ENCODE results near the gene SIX2. TPM values are rescaled to one million over a fixed set of nuclear protein-coding genes. Genes with fewer than 3 reads are reported as not detected.

Gene SIX2
- total and polyA plus RNA-seq, 2 of the 8 experiments (the other 6 are each of a cell fraction or from before 2014, with no cell fraction given) = 0.47 to 1.0 TPM

GRCh38 chr2:44955593-44956392 lies 53.5 kb downstream of the SIX2 start (continued):
- TF ChIP-seq POU5F1 (IDR thresholded peaks at IDR 0.05; ENCODE audit: low read depth, low read length) (no peak), SP2 (IDR thresholded peaks at IDR 0.05; ENCODE audit: low read length) (no peak), ATF3 (IDR thresholded peaks at IDR 0.05; ENCODE audit: insufficient read depth, low read depth, low read length) (no peak), BACH1 (IDR thresholded peaks at IDR 0.05; ENCODE audit: low read length) (peak; percentile 55), EGR1 (IDR thresholded peaks at IDR 0.05; ENCODE audit: borderline replicate concordance, low read depth, low read length) (no peak), CHD2 (IDR thresholded peaks at IDR 0.05; ENCODE audit: low read length) (no peak), RBBP5 (IDR thresholded peaks at IDR 0.05; ENCODE audit: borderline replicate concordance, low read depth, low read length) (no peak), CEBPB (IDR thresholded peaks at IDR 0.05; ENCODE audit: low read depth, low read length) (0 out of 2 replicates have a peak, but pooled peaks have one; percentile 3), CBX8 (IDR thresholded peaks at IDR 0.05; ENCODE audit: borderline replicate concordance, low read depth, low read length) (no peak), CTBP2 (IDR thresholded peaks at IDR 0.05; ENCODE audit: borderline replicate concordance, insufficient read depth, insufficient read length, low read length) (peak; percentile 44), CBX5 (IDR thresholded peaks at IDR 0.05; ENCODE audit: low read depth, low read length) (no peak), GTF2F1 (IDR thresholded peaks at IDR 0.05; ENCODE audit: borderline replicate concordance, low read depth, low read length) (no peak), TAF7 (optimal IDR thresholded peaks at IDR 0.05; ENCODE audit: borderline replicate concordance, low read depth, low read length) (no peak), JUND (IDR thresholded peaks at IDR 0.05; ENCODE audit: low read length) (no peak), PHF8 (conservative IDR thresholded peaks at IDR 0.05; ENCODE audit: low read depth, low read length) (no peak), SRF (IDR thresholded peaks at IDR 0.05; ENCODE audit: low read depth, low read length) (no peak), GABPA (IDR thresholded peaks at IDR 0.05; ENCODE audit: borderline replicate concordance, insufficient read depth, low read length) (no peak), RFX5 (IDR thresholded peaks at IDR 0.05; ENCODE audit: borderline replicate concordance, low read depth, low read length) (no peak), TBP (IDR thresholded peaks at IDR 0.05; ENCODE audit: low read depth, low read length) (no peak), CHD1 (IDR thresholded peaks at IDR 0.05; ENCODE audit: low read depth, low read length) (no peak), FOSL1 (IDR thresholded peaks at IDR 0.05; ENCODE audit: insufficient read depth, low read depth, low read length) (no peak), POLR2AphosphoS5 (IDR thresholded peaks at IDR 0.05; ENCODE audit: low read depth, low read length) (no peak), HDAC6 (IDR thresholded peaks at IDR 0.05; ENCODE audit: low read depth, low read length) (no peak), SAP30 (IDR thresholded peaks at IDR 0.05; ENCODE audit: insufficient read depth, insufficient replicate concordance, low read length) (no peak)
